IPS-NIHi11 (cell line): ENCODE data around the gene RRP1B.
A peak's percentile ranks its signal among the peaks of the same experiment; 100 is the strongest.
"Not testable (repeated sequence)": the region's sequence is repeated elsewhere in the genome, so short reads cannot be mapped to it uniquely, and the experiment has no call there.

Experiments used
- DNase-seq: peaks from one replicate; pipeline ENCODE4 v3.0.0; 2012; ENCODE audit warnings: mixed read lengths, low spot score

The RRP1B gene

DNA sequence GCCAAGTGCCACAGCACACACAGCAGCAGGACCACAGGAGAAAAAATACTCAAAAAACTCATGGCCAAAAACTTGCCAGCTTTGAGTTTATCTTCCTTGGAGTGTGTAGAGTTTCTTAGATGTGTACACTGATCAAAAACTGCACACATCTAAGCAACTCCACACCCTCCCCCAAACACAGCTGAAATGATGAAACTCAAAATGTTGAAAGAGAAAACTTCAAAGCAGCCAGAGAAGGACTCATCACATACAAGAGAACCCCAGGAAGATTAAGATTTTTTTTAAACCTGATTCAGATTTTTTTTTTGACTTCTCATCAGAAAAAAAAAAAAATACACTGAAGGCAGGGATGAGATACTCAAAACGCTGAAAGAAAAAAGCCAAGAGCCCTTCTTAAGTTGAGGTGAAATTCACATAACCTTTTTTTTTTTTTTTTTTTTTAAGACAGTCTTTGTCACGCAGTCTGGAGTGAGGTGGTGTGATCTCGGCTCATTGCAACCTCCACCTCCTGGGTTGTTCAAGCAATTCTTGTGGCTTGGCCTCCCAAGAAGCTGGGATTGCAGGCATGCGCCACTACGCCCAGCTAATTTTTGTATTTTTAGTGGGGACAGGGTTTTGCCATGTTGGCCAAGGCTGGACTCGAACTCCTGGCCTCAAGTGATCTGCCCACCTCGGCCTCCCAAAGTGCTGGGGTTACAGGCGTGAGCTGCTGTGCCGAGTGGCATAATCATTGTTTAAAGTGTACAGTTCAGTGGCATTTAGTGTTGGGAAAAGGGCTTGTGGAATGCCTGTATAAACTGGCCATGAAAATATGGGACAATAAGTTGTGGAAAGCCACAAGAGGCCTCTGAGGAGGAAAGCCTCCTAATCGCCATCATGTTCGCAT, 38.6 kb downstream of the RRP1B start:
- DNase-seq = no peak

DNA sequence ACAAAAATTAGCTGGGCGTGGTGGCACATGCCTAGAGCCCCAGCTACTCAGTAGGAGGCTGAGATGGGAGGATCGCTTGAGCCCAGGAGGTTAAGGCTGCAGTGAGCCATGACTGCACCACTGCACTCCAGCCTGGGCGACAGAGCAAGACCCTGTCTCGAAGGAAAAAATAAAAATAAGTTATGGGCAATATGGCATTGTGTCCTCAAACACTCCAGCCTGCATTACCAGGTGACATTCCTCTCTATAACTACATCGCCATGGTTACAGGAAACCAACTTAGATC, 40.1 kb downstream of the RRP1B start:
- DNase-seq = not testable (repeated sequence)

DNA sequence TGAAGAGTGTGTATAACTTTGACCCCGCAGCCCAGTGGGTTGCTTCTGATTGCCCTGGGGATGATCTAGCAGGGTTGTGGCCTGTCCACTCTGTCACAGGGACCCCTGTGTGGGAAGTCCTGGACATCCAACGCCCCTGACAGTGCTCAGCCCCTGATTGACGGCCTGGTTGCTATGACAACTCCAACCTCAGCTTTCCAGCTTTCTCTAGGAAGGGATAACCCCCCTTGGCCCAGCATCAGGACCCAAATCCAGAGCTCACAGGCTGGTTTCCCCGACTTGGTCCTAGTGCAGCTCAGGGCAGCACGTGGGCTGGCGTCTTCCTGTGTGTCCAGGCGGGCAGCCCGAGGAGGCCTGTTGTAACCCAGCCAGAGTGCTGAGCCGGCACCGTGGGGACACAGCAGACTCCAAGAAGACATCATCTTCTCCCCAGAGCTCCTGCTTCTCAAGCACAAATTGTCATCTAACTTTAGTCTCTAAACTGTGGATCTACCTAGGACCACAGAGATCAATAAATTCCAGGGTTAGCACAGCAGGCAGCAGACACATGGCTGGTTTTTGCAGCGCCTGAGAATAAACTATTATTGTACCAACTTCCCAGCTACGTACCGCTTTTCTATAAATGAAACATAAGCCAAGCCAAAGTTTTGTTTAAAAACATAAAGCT, 40.7 kb downstream of the RRP1B start:
- DNase-seq = no peak

DNA sequence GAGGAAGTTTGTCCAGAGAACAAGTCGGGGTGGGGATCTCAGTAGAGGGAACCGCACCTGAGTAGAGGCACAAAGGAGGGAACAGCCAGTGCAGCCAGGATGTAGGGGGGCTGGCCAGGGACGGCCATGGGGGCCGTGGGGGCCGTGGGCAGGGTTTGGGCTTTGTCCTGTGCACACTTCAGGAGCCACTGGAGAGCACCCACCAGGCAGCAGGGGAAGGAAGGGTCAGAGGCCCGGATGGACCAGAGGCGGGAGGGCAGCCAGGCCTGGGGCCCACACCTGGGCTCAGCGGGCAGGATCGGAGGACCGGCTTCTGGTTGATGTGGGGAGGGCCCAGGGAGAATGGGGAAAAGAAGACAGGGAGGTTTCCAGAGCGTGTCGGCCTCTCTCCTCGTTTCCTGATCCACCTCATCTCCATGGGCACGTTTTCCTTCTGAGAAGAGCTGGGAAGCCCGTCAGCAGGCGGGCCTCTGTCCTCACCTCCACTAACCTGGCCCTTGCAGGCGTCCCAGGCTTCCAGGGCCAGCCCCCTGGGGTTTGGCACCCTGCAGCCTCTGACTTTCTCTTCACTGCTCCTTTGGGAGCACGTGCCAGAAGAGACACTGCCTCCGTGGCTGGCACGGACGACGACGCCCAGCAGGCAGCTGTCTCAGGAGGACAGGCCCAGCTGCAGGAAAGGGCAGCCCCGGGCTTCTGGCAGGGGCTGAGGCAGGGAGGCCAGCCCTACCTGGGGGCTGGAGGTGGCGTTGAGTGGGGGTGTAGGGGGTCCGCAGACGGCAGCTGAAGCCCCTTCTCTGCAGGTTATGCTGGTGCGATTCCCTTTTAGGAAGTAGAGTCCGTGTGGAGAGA, 42.8 kb downstream of the RRP1B start:
- no peak for DNase-seq

DNA sequence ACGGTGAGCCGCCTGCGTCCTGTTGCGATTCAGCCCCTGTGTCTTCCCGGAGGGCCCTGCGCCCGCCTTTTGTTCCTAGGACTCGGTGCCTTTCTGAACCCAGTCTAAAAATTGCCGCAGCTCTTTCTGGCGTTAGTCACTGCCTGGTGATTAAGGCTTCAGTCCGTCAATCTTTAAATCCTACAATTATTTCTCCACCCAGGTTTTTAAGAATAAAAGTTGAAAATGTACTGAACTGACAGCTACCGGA, 43.4 kb downstream of the RRP1B start:
- DNase-seq = no peak

DNA sequence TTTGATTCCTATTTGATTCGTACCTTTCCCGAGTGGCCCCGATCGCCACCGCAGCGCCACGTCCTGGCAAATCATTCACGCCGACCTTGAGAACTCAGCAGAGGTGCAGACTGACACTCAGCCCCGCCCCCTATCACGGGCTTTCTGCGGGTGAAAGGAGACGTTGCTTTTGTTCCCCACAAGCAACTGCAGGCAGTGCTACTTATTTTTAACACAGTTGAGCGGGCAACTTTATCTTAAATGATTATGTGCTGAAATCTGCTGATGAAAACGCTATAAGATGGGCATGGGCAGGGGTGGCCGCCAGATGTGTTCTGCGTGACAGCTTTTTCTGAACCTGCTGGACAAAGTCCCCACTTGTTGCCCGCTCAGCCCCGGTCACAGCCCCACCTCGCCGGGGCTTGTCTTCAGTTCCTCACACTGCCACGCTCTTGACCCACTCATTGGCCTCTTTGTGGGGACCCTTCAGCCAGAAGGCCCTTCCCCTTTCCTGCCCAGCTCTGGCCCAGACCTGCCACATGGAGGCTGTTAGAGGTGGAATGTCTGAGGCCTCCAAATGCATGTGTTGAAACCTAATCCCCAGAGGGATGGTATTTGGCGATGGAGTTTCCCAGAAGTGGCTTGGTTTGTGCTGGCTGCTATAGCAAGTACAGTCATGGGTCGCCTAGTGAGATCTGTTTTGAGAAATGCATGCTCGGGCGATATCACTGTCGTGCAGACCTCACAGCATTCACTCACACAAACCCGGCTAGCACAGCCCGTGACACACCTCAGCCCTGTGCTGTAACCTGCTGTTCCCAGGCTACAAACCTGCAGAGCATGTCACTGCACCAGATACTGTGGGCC, 43.9 kb downstream of the RRP1B start:
- DNase-seq = peak; percentile 59

DNA sequence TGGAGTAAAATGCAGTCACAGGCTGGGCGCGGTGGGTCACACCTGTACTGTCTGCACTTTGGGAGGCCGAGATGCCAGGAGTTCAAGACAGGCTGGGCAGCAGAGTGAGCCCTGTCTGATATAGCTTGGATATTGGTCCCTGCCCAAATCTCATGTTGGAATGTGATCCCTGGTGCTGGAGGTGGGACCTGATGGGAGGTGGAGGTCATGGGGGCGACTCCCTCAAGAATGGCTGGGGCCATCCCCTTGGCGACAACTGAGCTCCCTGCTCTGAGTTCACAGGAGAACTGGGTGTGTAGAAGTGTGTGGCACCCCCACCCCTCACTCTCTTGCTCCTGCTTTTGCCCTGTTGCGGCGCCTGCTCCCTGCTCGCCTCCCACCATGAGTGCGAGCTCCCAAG, 48.1 kb downstream of the RRP1B start:
- DNase-seq = no peak

DNA sequence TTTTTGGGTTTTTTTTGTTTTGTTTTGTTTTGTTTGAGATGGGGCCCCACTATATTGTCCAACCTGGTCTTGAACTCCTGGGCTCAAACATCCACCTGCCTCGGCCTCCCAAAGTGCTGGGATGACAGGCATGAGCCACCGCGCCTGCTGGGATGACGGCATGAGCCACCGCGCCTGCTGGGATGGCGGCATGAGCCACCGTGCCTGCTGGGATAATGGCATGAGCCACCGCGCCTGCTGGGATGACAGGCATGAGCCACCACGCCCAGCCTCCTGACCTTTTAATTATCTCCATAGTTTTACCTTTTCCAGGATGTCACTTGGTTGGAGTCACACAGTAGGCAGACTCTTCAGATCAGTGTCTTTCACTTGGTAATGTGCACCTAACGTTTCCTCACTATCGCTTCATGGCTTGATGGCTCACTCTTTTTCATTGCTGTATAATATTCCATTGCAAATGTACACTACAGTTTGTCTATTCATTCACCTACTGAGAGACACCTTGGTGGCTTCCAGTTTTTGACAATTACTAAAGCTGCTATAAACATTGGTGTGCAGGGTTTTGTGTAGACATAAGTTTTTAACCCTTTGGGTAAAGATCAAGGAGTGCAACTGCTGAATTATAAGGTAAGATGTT, 49.5 kb downstream of the RRP1B start:
- DNase-seq = no peak

DNA sequence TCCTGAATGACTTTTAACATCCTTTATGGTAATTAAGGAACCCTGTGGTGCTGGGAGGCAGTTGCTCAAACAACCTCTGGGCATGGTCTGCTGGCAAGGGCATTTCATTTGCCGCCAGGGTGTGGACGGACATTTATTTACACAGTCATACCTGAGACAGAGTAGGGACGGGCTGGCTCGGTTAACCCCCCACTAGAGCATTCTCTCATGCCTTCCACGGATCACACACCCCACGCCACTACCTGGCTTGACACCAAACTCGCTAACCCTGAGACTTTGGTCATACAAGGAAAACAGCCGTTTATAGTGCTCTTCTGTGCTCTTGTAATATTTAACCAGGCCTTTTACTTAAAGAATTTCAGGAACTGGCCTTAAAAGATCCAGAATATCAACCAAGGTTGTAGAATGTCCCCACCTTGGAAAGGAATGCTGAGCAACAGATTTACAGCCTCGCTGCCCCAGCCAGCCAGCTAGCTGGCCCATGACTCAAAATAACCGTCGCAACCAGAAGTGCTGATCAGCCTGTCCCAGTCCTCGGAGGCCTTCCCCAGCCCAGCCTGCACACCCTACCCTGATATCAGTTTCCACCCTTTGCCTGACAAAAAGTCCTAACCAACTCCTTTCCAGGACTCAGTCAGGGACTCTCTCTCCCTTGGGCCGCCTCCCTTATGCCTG, 53.0 kb downstream of the RRP1B start:
- DNase-seq = no peak

DNA sequence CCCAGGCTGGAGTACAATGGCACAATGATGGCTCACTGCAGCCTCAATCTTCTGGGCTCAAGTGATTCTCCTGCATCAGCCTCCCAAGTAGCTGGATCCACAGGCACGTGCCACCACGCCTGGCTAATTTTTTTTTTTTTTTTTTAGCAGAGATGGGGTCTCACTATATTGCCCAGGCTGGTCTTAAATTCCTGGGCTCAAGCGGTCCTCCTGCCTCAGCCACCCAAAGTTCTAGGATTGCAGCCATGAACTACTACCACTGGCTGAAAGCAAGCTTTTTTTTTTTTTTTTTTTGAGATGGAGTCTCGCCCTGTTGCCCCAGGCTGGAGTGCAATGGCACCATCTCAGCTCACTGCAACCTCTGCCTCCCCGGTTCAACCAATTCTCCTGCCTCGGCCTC, 53.8 kb downstream of the RRP1B start:
- DNase-seq = not testable (repeated sequence)

DNA sequence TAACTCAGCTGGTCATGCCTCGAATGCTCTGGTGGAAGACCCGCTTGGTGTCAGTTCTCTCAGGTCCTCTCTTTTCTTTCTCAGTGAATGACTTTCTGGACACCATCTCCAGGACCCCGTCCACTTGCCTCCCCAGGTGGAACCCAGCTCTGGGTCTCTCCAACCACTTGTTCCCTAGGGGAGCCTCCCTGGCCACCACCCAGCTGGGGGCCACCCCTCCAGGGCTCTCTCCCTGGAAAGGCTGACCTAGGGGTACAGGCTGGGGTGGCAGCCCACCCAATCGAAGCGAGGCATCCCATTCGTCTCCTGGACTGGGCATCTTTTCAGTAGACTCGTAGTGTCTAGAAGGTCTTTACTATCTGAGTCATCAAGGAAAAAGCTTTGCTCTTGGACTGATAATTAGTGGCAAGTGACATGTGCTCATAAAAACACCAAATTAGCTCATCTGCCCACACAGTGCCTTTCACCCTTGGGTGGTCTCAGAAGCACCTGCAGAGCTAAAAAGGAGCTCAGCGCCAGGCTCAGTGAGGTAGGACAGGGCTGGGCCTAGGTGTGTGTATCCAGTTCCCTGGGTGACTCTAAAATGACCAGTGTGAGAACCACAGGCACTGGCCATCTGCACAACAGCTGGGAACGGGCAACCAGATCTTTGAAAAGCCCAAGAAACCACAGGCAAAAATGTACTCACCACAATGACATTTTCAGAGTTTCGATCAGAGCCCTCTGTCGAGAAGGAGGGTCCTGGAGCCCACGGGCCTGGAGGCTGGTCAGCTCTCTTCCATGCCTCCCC, 57.2 kb downstream of the RRP1B start:
- DNase-seq = no peak

DNA sequence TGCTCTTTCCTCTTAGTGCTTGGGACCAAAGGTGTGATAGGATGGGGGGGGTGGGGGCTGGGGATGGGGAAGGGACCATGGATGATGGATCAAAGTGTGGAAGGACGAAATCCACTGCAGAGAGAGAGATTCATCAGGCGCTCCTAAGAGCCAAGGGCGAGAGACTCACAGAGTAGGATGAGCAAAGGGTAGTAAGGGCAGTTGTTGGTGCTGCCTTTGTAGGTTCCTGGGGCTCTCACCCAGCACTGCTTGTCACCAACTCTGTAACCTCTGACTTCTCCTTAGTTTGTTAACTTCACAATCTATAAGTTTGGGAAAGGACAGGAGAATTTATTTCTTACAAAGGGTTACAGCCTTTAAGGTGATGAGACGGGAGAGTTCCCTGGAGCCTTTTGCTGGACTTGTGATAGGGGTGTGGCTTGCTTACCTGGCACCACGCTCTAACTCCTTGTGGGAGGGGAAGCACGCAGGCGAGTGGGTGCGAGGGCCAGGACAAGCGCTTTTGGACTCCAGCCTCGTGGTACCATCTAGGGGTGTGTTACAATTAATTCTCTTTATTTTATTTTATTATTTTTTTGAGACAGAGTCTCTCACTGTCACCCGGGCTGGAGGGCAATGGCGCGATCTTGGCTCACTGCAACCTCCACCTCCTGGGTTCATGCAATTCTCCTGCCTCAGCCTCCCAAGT, 58.0 kb downstream of the RRP1B start:
- DNase-seq = no peak

DNA sequence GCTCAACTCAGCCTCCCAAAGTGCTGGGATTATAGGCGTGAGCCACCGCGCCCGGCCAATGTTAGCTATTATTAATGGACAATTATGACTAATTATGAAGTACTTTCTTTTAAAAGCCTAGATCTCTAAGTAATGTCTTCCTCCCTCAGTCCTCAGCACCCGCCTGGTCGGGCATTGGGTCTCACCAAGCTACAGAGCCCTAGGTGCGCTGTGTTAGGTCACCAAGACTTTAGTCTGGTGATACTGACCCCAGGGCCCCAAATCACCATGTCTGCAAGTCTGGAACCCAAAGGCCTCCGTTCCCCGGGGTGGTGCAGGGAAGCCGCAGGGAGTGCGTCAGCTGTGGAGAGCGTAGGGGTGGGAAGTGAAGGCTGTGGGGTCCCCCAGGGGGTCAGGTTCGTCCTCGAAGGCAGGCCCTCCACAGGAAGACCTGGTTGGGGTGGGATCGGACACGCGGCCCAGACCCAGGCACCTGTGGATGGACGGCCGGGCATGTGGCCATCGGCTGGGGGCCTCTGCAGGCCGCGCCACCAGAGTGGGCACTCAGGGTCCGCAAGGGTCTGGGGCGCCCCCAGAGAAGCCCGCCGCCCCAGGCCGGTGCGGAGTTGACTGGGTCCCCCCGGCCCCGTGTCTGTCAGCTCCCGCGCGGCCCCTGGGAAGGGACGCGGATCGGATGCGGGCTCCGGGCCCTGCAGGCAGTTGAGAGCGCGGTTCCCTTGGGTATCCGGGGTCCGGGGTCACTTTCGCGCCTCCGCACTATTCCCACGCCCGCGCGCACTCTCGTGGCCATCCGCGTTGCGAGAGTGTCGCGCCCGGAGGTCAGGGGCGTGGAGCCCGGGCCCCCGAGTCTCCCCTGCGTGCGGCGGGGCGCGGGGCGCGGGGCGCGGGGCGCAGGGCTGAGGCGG, 58.9 kb downstream of the RRP1B start:
- DNase-seq = no peak

DNA sequence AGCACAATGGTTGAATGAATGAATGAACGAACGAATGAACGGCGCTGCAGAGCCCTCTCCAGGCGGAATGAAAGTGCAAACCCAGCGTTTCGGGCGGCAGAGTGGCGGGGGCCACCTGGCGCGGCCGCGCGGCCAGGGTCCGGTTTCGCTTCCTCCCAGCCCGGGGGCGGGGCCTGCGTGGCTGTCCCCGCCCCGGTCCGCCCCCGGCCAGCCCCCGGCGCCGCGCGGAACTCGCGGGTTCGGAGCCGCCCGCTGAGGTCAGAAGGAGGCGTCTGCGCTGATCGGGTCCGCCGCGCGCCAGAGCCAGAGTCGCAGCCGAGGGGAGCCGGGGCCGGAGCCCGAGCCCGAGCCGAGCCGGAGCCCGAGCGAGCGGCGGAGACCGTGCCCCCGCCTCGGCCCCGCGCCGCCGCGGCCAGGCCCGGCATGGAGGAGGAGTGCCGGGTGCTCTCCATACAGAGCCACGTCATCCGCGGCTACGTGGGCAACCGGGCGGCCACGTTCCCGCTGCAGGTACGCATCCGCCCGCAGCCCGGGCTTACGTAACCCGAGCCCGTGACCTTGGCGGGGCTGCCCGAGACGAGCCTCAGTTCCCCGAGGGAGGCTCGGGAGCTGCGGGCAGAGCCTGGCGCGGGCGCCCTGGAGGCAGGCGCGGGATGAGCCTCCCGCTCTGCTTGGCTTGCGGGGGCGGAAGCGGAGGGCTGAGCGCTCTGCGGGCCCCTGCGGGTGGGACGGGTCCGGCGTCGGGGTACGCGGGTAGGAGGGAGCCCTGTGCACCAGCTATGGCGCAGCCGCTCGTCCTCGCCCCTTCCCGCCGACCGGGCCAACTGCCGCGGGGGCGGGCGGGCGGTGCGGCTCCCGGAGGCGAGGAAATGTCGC, 59.8 kb downstream of the RRP1B start, which contains the start of gene PDXK:
TSS of gene PDXK (plus strand) at position 258 of the 876 bp plus-strand sequence. CDS start at position 424, 166 bp downstream.
- DNase-seq = peak; percentile 95

DNA sequence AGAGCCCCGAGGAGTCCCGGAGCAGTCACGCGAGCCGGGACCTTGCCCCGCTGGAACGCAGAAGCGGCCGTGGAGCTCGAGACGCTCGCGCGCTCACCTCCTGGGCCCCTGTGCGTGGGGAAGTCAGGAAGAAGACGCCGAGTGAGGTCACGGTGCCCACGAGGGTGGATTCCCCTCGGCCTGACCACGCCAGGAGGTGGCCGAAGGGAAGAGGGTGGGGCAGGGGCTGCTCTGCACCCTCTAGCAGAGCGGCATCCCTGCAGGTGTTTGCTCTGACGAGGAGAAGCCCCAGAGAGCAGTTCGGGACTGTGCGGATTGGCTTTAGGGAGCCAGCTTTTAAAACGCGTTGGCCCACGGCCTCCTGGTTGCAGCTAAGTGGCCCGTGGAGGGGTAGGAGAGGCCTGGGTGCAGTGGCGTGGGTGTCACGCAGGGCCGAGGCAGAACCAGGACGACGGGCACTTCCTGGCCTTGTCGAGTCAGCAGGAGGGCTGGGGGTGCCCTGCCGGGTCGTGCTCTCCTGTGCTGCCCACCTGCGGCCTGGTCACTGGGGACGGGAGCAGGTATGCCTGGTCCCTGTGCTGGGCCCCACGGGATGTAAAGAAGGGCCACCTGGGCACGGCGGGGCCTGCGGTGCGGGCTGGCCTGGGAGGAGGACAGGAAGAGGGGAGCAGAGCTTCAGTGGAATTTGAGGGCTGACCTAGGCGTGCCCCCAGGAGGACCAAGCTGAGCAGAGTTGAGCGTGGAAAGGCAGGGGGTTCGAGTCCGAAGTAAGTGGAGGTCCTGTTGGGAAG, 60.6 kb downstream of the RRP1B start:
- no peak for DNase-seq

DNA sequence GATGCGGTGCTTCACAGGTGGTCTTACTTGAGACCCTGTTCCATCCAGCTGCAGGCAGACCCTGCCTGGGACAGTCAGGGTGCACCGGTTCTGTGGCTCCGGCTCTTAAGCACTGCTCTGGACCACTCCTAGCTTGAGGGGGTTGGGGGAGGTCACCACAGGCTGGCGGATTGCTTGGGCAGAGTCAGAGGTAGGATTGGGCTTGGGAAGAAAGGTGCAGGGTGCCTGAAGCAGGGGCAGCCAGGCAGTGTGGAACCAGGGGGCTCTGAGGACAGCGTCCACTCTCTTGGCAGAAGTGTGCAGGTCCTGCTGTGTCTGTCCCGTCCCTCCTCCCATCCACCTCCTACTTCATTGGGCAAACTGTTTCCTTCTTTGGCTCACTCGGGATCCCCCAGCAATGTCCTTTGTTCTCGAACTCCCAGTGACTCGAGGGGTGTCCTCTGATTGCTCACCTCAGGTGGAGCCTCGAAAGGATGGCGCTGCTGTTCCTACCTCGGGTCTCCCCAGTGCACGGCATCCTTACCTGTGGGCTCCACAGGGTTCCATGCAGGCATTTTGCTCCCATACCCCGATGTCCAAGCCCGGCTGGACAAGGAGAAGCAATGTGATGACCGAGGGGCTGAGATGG, 61.3 kb downstream of the RRP1B start:
- DNase-seq = no peak
